ENCODE measurements around the gene FAM222B. TPM values are rescaled to one million over a fixed set of nuclear protein-coding genes. Genes with fewer than 3 reads are reported as not detected.

FAM222B gene
- total RNA-seq, 1 donor from 2014 or later: 7.1 TPM

DNA sequence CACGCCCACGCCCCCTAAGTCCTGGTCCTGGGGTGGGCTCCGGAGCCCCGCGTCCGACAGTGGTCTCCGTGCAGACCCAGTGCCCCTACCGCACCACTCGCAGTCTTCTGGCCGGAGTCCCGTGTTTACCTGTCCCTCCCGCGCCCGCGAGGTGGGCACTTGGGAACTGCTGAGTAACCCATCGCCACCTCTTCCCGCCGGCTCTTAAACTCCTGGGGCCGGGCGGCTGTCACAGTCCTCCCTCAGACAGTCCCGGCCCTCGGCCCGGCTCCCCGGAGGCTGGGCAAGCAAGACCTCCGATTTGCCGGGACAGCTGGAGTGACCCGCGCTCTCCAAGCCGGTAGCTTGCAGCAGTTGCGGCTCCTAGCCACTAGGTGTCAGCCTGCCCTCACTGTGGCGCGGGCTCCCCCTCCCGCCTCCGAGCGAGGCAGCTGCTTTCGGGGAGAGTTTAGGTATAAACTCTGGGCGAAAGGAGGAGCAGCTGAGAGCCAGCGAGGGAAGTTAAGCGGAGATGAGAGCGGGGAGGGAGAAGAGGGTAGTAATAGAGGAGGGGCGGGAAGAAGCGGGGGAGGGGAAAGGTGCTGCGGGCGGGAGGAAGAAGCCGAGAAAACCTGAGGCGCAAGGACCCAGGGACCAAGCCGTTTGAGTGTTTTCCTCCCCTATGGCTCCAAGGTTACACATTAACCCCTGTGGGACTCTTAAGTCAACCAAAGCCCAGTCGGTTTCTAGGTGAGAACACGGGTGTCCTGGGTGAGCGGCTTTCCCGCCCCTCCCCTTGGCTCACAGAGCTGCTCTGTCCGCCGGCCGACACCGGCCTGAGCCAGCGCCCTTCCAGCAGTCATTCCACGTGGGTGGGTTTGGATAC is 115.7 kb downstream of the FAM222B start:
- Histone ChIP-seq H3K4me2 (peak overlapping the region; percentile 85), H3K9ac (no peak overlapping the region), H3F3A (ENCODE audit: low read depth) (peaks cover 66% of the 10 kb centered on the region), H3K79me2 (ENCODE audit: low read depth) (peaks cover 32% of the 10 kb centered on the region), H3K27me3 (no peaks in the 10 kb centered on the region), H3K9me3 (ENCODE audit: low read depth) (no peaks in the 10 kb centered on the region), H3K4me3 (peak overlapping the region; percentile 69), H4K20me1 (ENCODE audit: low read depth) (peaks cover 38% of the 10 kb centered on the region), H2AFZ (replicated peaks) (peak overlapping the region; percentile 28), H3K27ac (peak overlapping the region; percentile 77), H3K4me1 (peaks cover 25% of the 10 kb centered on the region), H3K36me3 (no peaks in the 10 kb centered on the region)
- H3K4me3 Mint-ChIP-seq: peak overlapping the region; percentile 96
- H3K27me3 Mint-ChIP-seq (ENCODE audit: insufficient read depth, low read depth): no peaks in the 10 kb centered on the region
- TF ChIP-seq, protein P1, sequence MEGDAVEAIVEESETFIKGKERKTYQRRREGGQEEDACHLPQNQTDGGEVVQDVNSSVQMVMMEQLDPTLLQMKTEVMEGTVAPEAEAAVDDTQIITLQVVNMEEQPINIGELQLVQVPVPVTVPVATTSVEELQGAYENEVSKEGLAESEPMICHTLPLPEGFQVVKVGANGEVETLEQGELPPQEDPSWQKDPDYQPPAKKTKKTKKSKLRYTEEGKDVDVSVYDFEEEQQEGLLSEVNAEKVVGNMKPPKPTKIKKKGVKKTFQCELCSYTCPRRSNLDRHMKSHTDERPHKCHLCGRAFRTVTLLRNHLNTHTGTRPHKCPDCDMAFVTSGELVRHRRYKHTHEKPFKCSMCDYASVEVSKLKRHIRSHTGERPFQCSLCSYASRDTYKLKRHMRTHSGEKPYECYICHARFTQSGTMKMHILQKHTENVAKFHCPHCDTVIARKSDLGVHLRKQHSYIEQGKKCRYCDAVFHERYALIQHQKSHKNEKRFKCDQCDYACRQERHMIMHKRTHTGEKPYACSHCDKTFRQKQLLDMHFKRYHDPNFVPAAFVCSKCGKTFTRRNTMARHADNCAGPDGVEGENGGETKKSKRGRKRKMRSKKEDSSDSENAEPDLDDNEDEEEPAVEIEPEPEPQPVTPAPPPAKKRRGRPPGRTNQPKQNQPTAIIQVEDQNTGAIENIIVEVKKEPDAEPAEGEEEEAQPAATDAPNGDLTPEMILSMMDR (IDR thresholded peaks at IDR 0.05): peak; percentile 99
- TF ChIP-seq EZH2 (IDR thresholded peaks at IDR 0.05) (no peak), EZH2phosphoT487 (IDR thresholded peaks at IDR 0.05) (no peak)
- DNase-seq (ENCODE audit: low spot score): peak; percentile 98
- H3K9me3 Mint-ChIP-seq: no peaks in the 10 kb centered on the region
- H3K4me1 Mint-ChIP-seq: peaks cover 39% of the 10 kb centered on the region
- H3K27ac Mint-ChIP-seq: no peak overlapping the region
- peaks cover 9% of the 10 kb centered on the region for H3K36me3 Mint-ChIP-seq

DNA sequence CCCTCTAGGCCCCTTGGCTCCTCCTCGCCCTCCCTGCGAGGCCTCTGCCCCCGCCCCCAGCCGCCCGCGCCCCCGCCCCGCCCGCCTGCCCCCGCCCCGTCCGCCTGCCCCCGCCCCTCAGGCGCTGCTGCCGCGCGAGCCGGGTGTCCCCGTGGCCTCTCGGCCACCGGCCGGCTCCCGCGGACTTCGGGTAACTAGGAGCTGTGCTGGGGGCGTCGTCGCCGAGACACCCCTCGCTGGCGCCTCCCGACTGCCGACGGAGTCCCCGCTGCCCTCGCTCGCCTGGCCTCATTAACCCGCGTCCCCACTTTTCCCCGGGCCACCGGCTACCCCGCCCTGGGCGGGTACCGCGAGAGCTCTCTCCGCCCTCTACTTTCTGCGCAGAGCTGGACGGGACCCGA is 116.4 kb downstream of the FAM222B start, which contains the start of gene TLCD1:
TSS of gene TLCD1 (minus strand) at position 8 of the 401 bp plus-strand sequence. CDS start 136 bp downstream, outside the sequence.
- peaks cover 44% of the 10 kb centered on the region for H3K4me1 Mint-ChIP-seq
- Histone ChIP-seq H3K36me3 (peaks cover 5% of the 10 kb centered on the region), H4K20me1 (ENCODE audit: low read depth) (peaks cover 45% of the 10 kb centered on the region), H3K27me3 (no peaks in the 10 kb centered on the region), H3K4me3 (peak within 1 kb of the TSS; percentile 69), H3K79me2 (ENCODE audit: low read depth) (peaks cover 38% of the 10 kb centered on the region), H3K4me1 (peaks cover 31% of the 10 kb centered on the region), H3K9ac (peak within 1 kb of the TSS; percentile 56), H3K9me3 (ENCODE audit: low read depth) (no peaks in the 10 kb centered on the region), H3K4me2 (peak within 1 kb of the TSS; percentile 85), H3F3A (ENCODE audit: low read depth) (peaks cover 72% of the 10 kb centered on the region), H2AFZ (replicated peaks) (peak within 1 kb of the TSS; percentile 28), H3K27ac (peak within 1 kb of the TSS; percentile 89)
- peak within 1 kb of the TSS; percentile 96 for H3K4me3 Mint-ChIP-seq
- TF ChIP-seq, protein P1 (IDR thresholded peaks at IDR 0.05): no peak
- TF ChIP-seq EZH2phosphoT487 (IDR thresholded peaks at IDR 0.05) (no peak), EZH2 (IDR thresholded peaks at IDR 0.05) (no peak)
- peak; percentile 90 for DNase-seq (ENCODE audit: low spot score)
- peak within 1 kb of the TSS; percentile 73 for H3K27ac Mint-ChIP-seq
- peaks cover 13% of the 10 kb centered on the region for H3K36me3 Mint-ChIP-seq
- H3K27me3 Mint-ChIP-seq (ENCODE audit: insufficient read depth, low read depth): no peaks in the 10 kb centered on the region
- no peaks in the 10 kb centered on the region for H3K9me3 Mint-ChIP-seq

DNA sequence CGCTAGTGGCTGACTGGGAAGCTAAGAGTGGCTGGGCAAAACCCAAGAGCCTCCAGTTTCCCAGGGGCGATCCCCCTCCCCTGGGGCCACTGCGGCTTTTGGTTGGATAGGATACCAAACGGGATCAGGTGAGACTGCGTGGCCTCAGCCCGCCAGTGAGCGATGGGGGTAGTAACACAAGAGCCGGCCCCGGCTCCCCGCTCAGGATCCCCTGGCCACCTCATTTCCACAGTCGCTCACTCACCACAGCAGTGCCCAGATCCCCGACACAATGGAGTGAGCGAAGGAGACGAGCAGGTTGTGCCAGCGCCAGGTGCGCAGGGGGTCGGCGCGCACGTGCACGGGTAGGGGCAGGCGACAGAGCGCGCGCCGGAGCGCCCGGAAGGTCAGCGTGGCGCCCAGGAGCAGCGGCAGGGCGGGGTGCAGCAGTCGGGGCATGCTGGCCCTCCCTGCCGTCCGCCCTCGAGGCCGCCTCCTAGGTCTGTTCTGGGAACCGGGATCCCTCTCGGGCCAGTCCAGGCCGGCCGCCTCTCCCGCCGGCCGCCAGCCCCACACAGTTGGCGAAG is 116.8 kb downstream of the FAM222B start:
- TF ChIP-seq EZH2 (IDR thresholded peaks at IDR 0.05) (no peak), EZH2phosphoT487 (IDR thresholded peaks at IDR 0.05) (no peak)
- TF ChIP-seq, protein P1 (IDR thresholded peaks at IDR 0.05): no peak
- Histone ChIP-seq H3K4me1 (peaks cover 36% of the 10 kb centered on the region), H3K9ac (peak overlapping the region; percentile 56), H4K20me1 (ENCODE audit: low read depth) (peaks cover 49% of the 10 kb centered on the region), H3K27me3 (no peaks in the 10 kb centered on the region), H3K4me2 (peak overlapping the region; percentile 85), H3K27ac (peak overlapping the region; percentile 89), H3K36me3 (peaks cover 7% of the 10 kb centered on the region), H3F3A (ENCODE audit: low read depth) (peaks cover 77% of the 10 kb centered on the region), H3K9me3 (ENCODE audit: low read depth) (no peaks in the 10 kb centered on the region), H2AFZ (replicated peaks) (no peak overlapping the region), H3K79me2 (ENCODE audit: low read depth) (peaks cover 43% of the 10 kb centered on the region), H3K4me3 (peak overlapping the region; percentile 69)
- H3K4me3 Mint-ChIP-seq: peak overlapping the region; percentile 90
- H3K27me3 Mint-ChIP-seq (ENCODE audit: insufficient read depth, low read depth): no peaks in the 10 kb centered on the region
- H3K4me1 Mint-ChIP-seq: peaks cover 49% of the 10 kb centered on the region
- peak overlapping the region; percentile 63 for H3K27ac Mint-ChIP-seq
- no peaks in the 10 kb centered on the region for H3K9me3 Mint-ChIP-seq
- DNase-seq (ENCODE audit: low spot score): peak; percentile 93
- H3K36me3 Mint-ChIP-seq: peaks cover 16% of the 10 kb centered on the region
